Measurements from ENCODE around the gene GRIK4. TPM values are rescaled to one million over a fixed set of nuclear protein-coding genes. Genes with fewer than 3 reads are reported as not detected.

Gene GRIK4
- total and polyA plus RNA-seq, 11 donors, result 0.04 to 0.45 (median 0.12) TPM; not detected in 6

DNA sequence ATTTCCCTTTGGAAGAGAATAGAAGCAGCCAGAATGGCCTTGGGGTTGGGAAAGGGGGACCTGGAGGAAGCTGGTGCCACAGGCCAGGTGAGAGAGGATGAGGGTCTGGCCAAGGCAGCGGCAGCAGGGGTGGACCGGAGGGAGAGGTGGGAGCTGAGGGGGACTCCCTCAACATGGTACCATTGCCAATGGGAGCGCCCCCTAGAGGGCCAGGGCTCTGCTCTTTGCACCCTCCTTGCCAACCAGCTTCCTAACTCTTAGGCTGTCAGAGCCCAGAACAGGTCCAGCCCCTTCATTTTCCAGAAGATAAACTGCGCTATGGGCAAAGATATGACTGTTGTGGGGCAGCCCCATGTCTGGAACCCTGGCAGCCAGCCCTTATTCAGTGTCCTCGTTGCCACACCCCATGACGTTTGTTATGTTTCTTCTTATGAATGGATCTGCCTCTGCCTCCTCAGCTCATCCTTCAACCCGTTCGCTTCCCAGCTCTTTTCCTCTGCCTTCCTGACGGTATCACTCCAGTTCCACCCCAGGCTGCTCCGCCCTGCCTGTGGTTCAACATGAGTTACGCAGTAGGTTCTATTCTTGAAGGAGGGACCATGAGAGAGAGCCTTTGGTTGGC, 185.2 kb downstream of the GRIK4 start:
- H3K4me3 ChIP-seq, result no peak overlapping the region
- DNase-seq (no peak), ATAC-seq (no peak)
- 64 to 73% (median 70%) methylated on average over 10 to 11 of the region's 11 CpGs for WGBS, 4 donors
- H3K36me3 ChIP-seq, result no peaks in the 10 kb centered on the region
- TF ChIP-seq POLR2A (IDR thresholded peaks at IDR 0.05), result no peak
- TF ChIP-seq, protein P1, sequence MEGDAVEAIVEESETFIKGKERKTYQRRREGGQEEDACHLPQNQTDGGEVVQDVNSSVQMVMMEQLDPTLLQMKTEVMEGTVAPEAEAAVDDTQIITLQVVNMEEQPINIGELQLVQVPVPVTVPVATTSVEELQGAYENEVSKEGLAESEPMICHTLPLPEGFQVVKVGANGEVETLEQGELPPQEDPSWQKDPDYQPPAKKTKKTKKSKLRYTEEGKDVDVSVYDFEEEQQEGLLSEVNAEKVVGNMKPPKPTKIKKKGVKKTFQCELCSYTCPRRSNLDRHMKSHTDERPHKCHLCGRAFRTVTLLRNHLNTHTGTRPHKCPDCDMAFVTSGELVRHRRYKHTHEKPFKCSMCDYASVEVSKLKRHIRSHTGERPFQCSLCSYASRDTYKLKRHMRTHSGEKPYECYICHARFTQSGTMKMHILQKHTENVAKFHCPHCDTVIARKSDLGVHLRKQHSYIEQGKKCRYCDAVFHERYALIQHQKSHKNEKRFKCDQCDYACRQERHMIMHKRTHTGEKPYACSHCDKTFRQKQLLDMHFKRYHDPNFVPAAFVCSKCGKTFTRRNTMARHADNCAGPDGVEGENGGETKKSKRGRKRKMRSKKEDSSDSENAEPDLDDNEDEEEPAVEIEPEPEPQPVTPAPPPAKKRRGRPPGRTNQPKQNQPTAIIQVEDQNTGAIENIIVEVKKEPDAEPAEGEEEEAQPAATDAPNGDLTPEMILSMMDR (IDR thresholded peaks at IDR 0.05), result no peak
- no peaks in the 10 kb centered on the region for H3K9me3 ChIP-seq
- no peak overlapping the region for H3K27ac ChIP-seq
- H3K4me1 ChIP-seq, result no peaks in the 10 kb centered on the region
- intact Hi-C loops (cut with DNase I), result no loop called here
- peaks cover 0 to 14% (median 4%) of the 10 kb centered on the region in 9 donors for H3K27me3 ChIP-seq

- Histone ChIP-seq H3K36me3 (no peaks in the 10 kb centered on the region), H3K27me3 (peaks cover 0 to 4% (median 0%) of the 10 kb centered on the region in 9 donors), H3K27ac (no peak overlapping the region), H3K4me3 (no peak overlapping the region), H3K9me3 (no peaks in the 10 kb centered on the region), H3K4me1 (no peaks in the 10 kb centered on the region)
- DNase-seq (no peak), ATAC-seq (no peak)
- 76 to 82% (median 78%) methylated on average over 6 of the region's 6 CpGs for whole genome bisulfite sequencing, 4 donors
- TF ChIP-seq, protein P1 (IDR thresholded peaks at IDR 0.05), result no peak
- TF ChIP-seq POLR2A (IDR thresholded peaks at IDR 0.05), result no peak
- intact Hi-C loops (cut with DNase I), result no loop called here
These were observed 187.4 kb downstream of the GRIK4 start for GRCh38 chr11:120698918-120699317.

GRCh38 chr11:120702656-120703055, 191.1 kb downstream of the GRIK4 start:
- Histone ChIP-seq H3K36me3 (no peaks in the 10 kb centered on the region), H3K27me3 (peaks cover 0 to 4% (median 0%) of the 10 kb centered on the region in 9 donors), H3K27ac (no peak overlapping the region), H3K4me3 (no peak overlapping the region), H3K9me3 (peaks cover 0 to 23% (median 4%) of the 10 kb centered on the region in 12 donors), H3K4me1 (no peaks in the 10 kb centered on the region)
- ATAC-seq, result no peak
- no peak for DNase-seq
- intact Hi-C loops (cut with DNase I), result no loop called here
- WGBS, 4 donors, result 40 to 66% (median 51%) methylated on average over 3 of the region's 3 CpGs
- TF ChIP-seq, protein P1 (IDR thresholded peaks at IDR 0.05), result no peak
- no peak for TF ChIP-seq POLR2A (IDR thresholded peaks at IDR 0.05)

DNA sequence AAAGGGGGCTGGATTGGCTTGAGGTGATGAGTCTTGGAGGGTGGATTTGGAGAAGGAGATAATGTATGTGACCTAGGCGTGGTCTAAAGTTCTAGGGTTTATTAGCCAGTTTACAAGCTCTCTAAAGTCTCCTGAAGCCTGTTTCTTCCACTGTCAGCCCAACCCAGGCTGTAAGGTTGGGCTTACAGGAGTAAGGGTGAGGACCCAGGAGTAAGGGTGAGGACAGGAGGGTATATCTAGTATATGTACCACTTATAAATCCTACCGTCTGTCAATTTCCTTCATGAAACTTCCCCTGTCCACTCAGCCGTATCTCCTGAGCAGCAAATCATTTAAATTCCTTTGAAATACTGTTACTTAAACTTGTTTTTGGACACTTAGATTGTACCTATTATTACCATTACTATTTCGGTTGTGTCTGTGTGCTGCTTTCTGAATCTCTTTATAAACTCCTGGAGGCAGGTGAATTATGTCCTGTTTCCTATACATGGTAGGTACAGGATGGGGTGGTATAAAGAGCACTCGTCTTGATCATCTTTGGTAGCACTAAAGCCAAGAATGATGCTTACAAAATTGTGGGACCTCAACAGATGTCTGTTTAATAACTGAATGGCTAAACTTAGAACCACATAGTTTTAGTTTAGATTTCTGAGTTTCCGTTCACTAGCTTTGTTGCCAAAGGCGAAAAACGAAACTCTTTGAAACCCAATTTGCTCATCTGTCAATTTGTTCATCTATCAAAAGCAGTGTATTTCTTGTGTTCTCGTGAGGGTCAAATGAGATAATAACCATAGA, 192.0 kb downstream of the GRIK4 start:
- Histone ChIP-seq H3K4me1 (peaks cover 0 to 3% (median 0%) of the 10 kb centered on the region in 12 donors), H3K36me3 (no peaks in the 10 kb centered on the region), H3K9me3 (peaks cover 0 to 30% (median 5%) of the 10 kb centered on the region in 12 donors), H3K4me3 (no peak overlapping the region), H3K27ac (no peak overlapping the region), H3K27me3 (peaks cover 0 to 2% (median 0%) of the 10 kb centered on the region in 9 donors)
- ATAC-seq, result no peak
- intact Hi-C loops (cut with DNase I), result no loop called here
- DNase-seq, result no peak
- TF ChIP-seq, protein P1 (IDR thresholded peaks at IDR 0.05), result no peak
- 83 to 91% (median 89%) methylated on average over 9 of the region's 9 CpGs for WGBS, 4 donors
